ENCODE data around the gene IGF2R.

IGF2R gene

GRCh38 chr6:160147146-160147536, 178.3 kb downstream of the IGF2R start:
- H3K4me3 ChIP-seq (ENCODE audit: low read depth, low read length) = no peak overlapping the region
- DNase-seq (ENCODE audit: low read depth) = no peak
- in situ Hi-C loops (cut with HindIII; ENCODE audit: low sequenced_read_pairs) = no loop called here
- no peak for TF ChIP-seq CTCF (IDR thresholded peaks at IDR 0.05; ENCODE audit: low read depth, low read length, missing control alignments)

- no peak for TF ChIP-seq CTCF (IDR thresholded peaks at IDR 0.05; ENCODE audit: low read depth, low read length, missing control alignments)
- no peak overlapping the region for H3K4me3 ChIP-seq (ENCODE audit: low read depth, low read length)
- in situ Hi-C loops (cut with HindIII; ENCODE audit: low sequenced_read_pairs) = no loop called here
- no peak for DNase-seq (ENCODE audit: low read depth)
These were observed 185.6 kb downstream of the IGF2R start for GRCh38 chr6:160154471-160154870.

GRCh38 chr6:160156842-160157241, 188.0 kb downstream of the IGF2R start:
- no peak overlapping the region for H3K4me3 ChIP-seq (ENCODE audit: low read depth, low read length)
- TF ChIP-seq CTCF (IDR thresholded peaks at IDR 0.05; ENCODE audit: low read depth, low read length, missing control alignments) = no peak
- no peak for DNase-seq (ENCODE audit: low read depth)
- in situ Hi-C loops (cut with HindIII; ENCODE audit: low sequenced_read_pairs) = no loop called here

GRCh38 chr6:160160450-160160849, 191.6 kb downstream of the IGF2R start:
- in situ Hi-C loops (cut with HindIII; ENCODE audit: low sequenced_read_pairs) = no loop called here

More at GRCh38 chr6:160160450-160160849, 191.6 kb downstream of the IGF2R start:
- no peak overlapping the region for H3K4me3 ChIP-seq (ENCODE audit: low read depth, low read length)
- DNase-seq (ENCODE audit: low read depth) = peak; percentile 1
- peak; percentile 17 for TF ChIP-seq CTCF (IDR thresholded peaks at IDR 0.05; ENCODE audit: low read depth, low read length, missing control alignments)

Measured in astrocyte of the cerebellum (primary cell).